CD4-positive, alpha-beta memory T cell (primary cell): Measurements from ENCODE around the gene TMEM190. TPM values are rescaled to one million over a fixed set of nuclear protein-coding genes. Genes with fewer than 3 reads are reported as not detected.
A peak's percentile ranks its signal among the peaks of the same experiment; 100 is the strongest.

Experiments used
- CTCF ChIA-PET: fragments of 350-600 bp; sonication (Branson Sonifier 250); formaldehyde crosslinking; loops from one replicate; lab custom pipeline; 2021; ENCODE audit warnings: inconsistent platforms; ENCODE audit not compliant: partially characterized antibody; lab: Charles Lee
- POLR2A ChIA-PET: fragments of 350-600 bp; sonication (Branson Sonifier 250); formaldehyde crosslinking; loops from one replicate; lab custom pipeline; 2021; ENCODE audit not compliant: partially characterized antibody; lab: Charles Lee
- DNase-seq, 5 donors: peaks; one replicate each; pipeline versions ENCODE4 v3.0.0 to v3.0.0-alpha.2; 2020 to 2022; ENCODE audit warnings: mixed read lengths in 1 of 5
- H3K27ac ChIP-seq: one replicate; pipeline ENCODE4 v1.7.0; 2013; ENCODE audit warnings: low read depth, low read length
- H3K27me3 ChIP-seq: 2 replicates; pipeline ENCODE4 v1.7.0; 2013; ENCODE audit warnings: mild to moderate bottlenecking, low read length, moderate library complexity; ENCODE audit not compliant: insufficient read depth
- H3K36me3 ChIP-seq: 2 replicates; pipeline ENCODE4 v1.7.0; 2013; ENCODE audit warnings: mild to moderate bottlenecking, low read length, moderate library complexity; ENCODE audit not compliant: insufficient read depth
- H3K4me1 ChIP-seq: 2 replicates; pipeline ENCODE4 v1.7.0; 2013; ENCODE audit warnings: mild to moderate bottlenecking, low read length, moderate library complexity; ENCODE audit not compliant: insufficient read depth
- H3K4me3 ChIP-seq, 2 donors: one replicate each; pipeline ENCODE4 v1.7.0; 2013; ENCODE audit warnings: low read length in 2 of 2, mild to moderate bottlenecking in 1 of 2
- H3K9me3 ChIP-seq, 2 donors: one replicate each; pipeline ENCODE4 v1.7.0; 2013; ENCODE audit warnings: low read length in 2 of 2, control low read depth in 1 of 2; ENCODE audit not compliant: control insufficient read depth in 1 of 2
- H3K27ac Mint-ChIP-seq, 7 donors: one replicate each; pipeline ENCODE4 v1.8.0; 2020 to 2021; ENCODE audit warnings: mixed read lengths in 7 of 7, mild to moderate bottlenecking in 6 of 7, inconsistent platforms in 3 of 7, moderate library complexity in 3 of 7
- H3K27me3 Mint-ChIP-seq, 2 donors: one replicate each; pipeline ENCODE4 v1.8.0; 2020 to 2021; ENCODE audit warnings: mixed read lengths in 2 of 2
- H3K36me3 Mint-ChIP-seq, 2 donors: one replicate each; pipeline ENCODE4 v1.8.0; 2020 to 2021; ENCODE audit warnings: mixed read lengths in 2 of 2, inconsistent platforms in 1 of 2, mild to moderate bottlenecking in 1 of 2
- H3K4me1 Mint-ChIP-seq, 4 donors: one replicate each; pipeline ENCODE4 v1.8.0; 2020 to 2021; ENCODE audit warnings: mixed read lengths in 4 of 4, mild to moderate bottlenecking in 1 of 4
- H3K4me3 Mint-ChIP-seq, 8 donors: one replicate each; pipeline ENCODE4 v1.8.0; 2020 to 2021; ENCODE audit warnings: mixed read lengths in 8 of 8, mild to moderate bottlenecking in 7 of 8, moderate library complexity in 6 of 8, inconsistent platforms in 3 of 8
- H3K9me3 Mint-ChIP-seq, 8 donors: one replicate each; pipeline ENCODE4 v1.8.0; 2020 to 2021; ENCODE audit warnings: mixed read lengths in 8 of 8, mild to moderate bottlenecking in 5 of 8, inconsistent platforms in 3 of 8, moderate library complexity in 1 of 8
- intact Hi-C: fragments of 100-400 bp; cut with micrococcal nuclease; formaldehyde crosslinking; loops from one replicate; pipeline ENCODE4 v1.15.1; 2023
- polyA plus RNA-seq, 2 donors: library from polyadenylated mRNA; unstranded; fragments of 300-500 nt; fragmentation: Illumina TruSeq; gene quantifications; one replicate each; pipeline ENCODE4 v1.2.3, GENCODE V29; 2021
- total RNA-seq, 2 experiments: library from RNA; stranded (reverse); gene quantifications; one replicate each; pipeline ENCODE4 v1.2.3, GENCODE V29; 2021

Gene TMEM190
- total and polyA plus RNA-seq, 4 experiments from 2014 or later = not detected

- Histone ChIP-seq H3K27ac (no peak overlapping the region), H3K27me3 (peaks cover 19% of the 10 kb centered on the region), H3K4me3 (no peak overlapping the region), H3K36me3 (no peaks in the 10 kb centered on the region), H3K4me1 (peaks cover 7% of the 10 kb centered on the region), H3K9me3 (no peaks in the 10 kb centered on the region)
- H3K27me3 Mint-ChIP-seq = peaks cover 19 to 27% of the 10 kb centered on the region in 2 donors
- H3K27ac Mint-ChIP-seq = no peak overlapping the region
- H3K36me3 Mint-ChIP-seq = no peaks in the 10 kb centered on the region
- ChIA-PET CTCF (no interaction called here), POLR2A (interaction anchor here (0.9 kb wide), 1 partner anchor 49 kb away, joined by 3 read pairs; no protein-coding TSS in a partner anchor)
- H3K4me1 Mint-ChIP-seq = peaks cover 4 to 5% (median 5%) of the 10 kb centered on the region in 4 donors
- H3K4me3 Mint-ChIP-seq = peak overlapping the region in 2 of 8 donors; percentile 12 to 21
- peaks cover 0 to 4% (median 0%) of the 10 kb centered on the region in 8 donors for H3K9me3 Mint-ChIP-seq
- intact Hi-C loops = no loop called here
- no peak for DNase-seq
Observed at GRCh38 chr19:55366790-55367189, 9.8 kb upstream of the TMEM190 start.

DNA sequence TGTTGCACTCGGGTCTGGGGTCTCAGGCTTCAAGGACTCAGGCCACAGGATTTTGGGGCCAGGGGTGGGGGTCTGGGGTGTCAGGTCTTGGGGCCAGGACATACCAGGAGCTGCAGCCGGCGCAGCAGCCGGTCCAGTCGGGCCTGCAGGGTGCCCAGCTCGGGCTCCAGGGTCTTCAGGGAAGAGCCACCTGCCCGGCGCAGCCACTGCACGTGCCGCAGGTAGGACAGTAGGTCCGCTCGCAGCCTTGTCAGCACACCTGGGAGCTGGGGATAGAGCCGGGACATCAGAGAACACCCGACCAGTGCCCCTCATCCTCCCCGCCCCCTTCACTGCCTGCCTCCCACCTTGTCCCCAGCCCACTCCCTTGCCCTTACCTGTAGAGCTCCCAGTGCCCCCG lies 8.5 kb upstream of the TMEM190 start:
- H3K4me3 Mint-ChIP-seq = peak overlapping the region in 1 of 8 donors; percentile 26
- ChIA-PET CTCF (no interaction called here), POLR2A (interaction anchor here (1.1 kb wide), 1 partner anchor 16 kb away, joined by 4 read pairs; the partner anchor contains the start of gene TMEM238)
- no peaks in the 10 kb centered on the region for H3K9me3 ChIP-seq
- H3K27me3 ChIP-seq = peaks cover 23% of the 10 kb centered on the region
- no peaks in the 10 kb centered on the region for H3K36me3 ChIP-seq
- H3K4me1 Mint-ChIP-seq = peaks cover 4 to 8% (median 6%) of the 10 kb centered on the region in 4 donors
- H3K27ac ChIP-seq = no peak overlapping the region
- peaks cover 0 to 4% (median 0%) of the 10 kb centered on the region in 8 donors for H3K9me3 Mint-ChIP-seq
- intact Hi-C loops = no loop called here
- peaks cover 25 to 32% of the 10 kb centered on the region in 2 donors for H3K27me3 Mint-ChIP-seq
- no peak for DNase-seq
- peaks cover 7% of the 10 kb centered on the region for H3K4me1 ChIP-seq
- no peak overlapping the region for H3K27ac Mint-ChIP-seq
- H3K4me3 ChIP-seq = no peak overlapping the region
- no peaks in the 10 kb centered on the region for H3K36me3 Mint-ChIP-seq

DNA sequence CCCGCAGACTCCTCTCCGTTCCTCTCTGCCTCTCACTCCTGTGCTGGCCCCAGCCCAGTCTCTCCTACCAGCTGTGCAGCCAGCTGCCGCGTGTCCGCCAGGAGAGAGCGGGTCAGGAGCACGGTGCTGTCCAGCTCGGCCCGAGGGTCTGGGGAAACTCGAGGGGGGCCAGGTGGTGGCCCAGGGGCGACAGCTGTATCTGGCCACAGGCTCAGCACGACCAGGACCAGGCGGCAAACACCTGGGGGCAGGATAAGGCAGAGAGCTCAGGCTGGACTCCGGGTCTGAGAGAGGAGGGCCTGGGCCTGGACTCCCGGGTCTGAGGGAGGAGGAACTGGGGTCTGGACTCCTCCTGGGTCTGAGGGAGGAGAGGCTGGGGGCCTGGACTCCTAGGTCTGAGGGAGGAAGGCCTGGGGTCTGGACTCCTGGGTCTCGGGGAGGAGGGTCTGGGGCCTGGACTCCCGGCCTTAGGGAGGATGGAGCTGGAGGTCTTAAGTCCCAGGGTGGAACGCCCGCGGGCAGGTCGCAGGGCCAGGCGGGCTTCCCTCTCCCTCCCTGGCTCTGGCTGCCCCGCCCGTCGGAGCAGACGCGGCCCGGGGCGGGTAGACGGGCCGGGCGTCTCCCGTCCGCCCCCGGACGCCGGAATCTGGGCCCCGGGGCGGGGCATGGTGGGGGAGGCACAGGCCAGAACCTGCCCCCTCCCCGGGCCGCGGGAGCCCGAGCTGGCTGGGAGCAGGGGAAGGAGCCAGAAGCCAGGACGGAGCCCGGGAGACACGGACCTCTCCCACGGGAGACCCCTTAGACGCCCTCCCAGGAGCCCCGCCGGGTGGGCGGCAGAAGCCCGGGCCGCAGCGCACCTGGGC lies 7.7 kb upstream of the TMEM190 start:
- Histone ChIP-seq H3K9me3 (no peaks in the 10 kb centered on the region), H3K4me3 (no peak overlapping the region), H3K36me3 (no peaks in the 10 kb centered on the region), H3K4me1 (peaks cover 7% of the 10 kb centered on the region), H3K27ac (no peak overlapping the region), H3K27me3 (peaks cover 23% of the 10 kb centered on the region)
- no peak for DNase-seq
- Mint-ChIP-seq H3K4me3 (peak overlapping the region in 1 of 8 donors; percentile 31), H3K36me3 (no peaks in the 10 kb centered on the region), H3K27ac (no peak overlapping the region), H3K9me3 (peaks cover 0 to 4% (median 0%) of the 10 kb centered on the region in 8 donors), H3K27me3 (peaks cover 28 to 37% of the 10 kb centered on the region in 2 donors), H3K4me1 (peaks cover 6 to 13% (median 9%) of the 10 kb centered on the region in 4 donors)
- ChIA-PET POLR2A (interaction anchor here (1.1 to 1.8 kb wide), 2 partner anchors 15 kb away, joined by 4 to 5 read pairs; partner anchors contain the start of gene TMEM238), CTCF (no interaction called here)
- intact Hi-C loops = no loop called here

DNA sequence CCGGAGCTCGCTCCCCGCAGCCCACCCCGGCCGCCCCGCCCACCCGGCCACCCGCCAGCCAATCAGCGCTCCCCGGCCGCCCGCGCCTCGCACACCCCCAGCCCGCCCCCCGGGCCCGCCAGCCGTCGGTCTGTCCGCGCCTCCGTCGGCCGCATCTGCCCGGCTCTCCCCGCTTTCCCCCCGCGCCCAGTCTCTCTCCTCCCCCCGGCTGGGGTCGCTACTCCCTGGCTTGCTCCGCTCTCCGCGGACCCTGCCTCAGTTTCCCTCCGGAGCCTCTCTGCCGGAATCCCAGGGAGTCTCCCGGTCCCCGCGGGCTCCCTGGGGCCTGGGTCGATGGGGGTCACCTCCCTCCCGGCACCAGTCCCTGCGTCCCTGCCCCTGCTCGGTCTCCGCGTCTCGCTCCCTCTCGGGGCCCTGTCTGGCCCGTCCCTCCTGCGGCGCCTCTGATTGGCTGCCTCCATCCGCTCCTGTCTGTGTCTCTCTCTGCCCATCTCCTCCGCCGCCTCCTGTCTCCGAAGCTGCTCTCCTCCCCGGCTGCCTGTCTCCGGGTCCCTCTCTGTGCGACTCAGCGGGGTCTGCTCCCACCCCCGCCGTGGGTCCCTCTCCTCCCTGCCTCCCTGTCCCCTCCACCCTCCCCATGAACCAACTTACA lies 6.8 kb upstream of the TMEM190 start:
- no peak overlapping the region for H3K4me3 ChIP-seq
- intact Hi-C loops = no loop called here
- Mint-ChIP-seq H3K27ac (peak overlapping the region in 1 of 7 donors; percentile 57), H3K27me3 (peaks cover 29 to 37% of the 10 kb centered on the region in 2 donors), H3K9me3 (peaks cover 0 to 4% (median 0%) of the 10 kb centered on the region in 8 donors), H3K36me3 (no peaks in the 10 kb centered on the region), H3K4me1 (peaks cover 6 to 13% (median 9%) of the 10 kb centered on the region in 4 donors), H3K4me3 (peak overlapping the region; percentile 60 to 85 (median 75))
- no peaks in the 10 kb centered on the region for H3K9me3 ChIP-seq
- peaks cover 23% of the 10 kb centered on the region for H3K27me3 ChIP-seq
- H3K36me3 ChIP-seq = no peaks in the 10 kb centered on the region
- peak in 2 of 5 donors; percentile 26 to 32 for DNase-seq
- H3K4me1 ChIP-seq = peaks cover 7% of the 10 kb centered on the region
- no peak overlapping the region for H3K27ac ChIP-seq
- POLR2A ChIA-PET = interaction anchor here (1.8 kb wide), 1 partner anchor 14 kb away, joined by 5 read pairs; the partner anchor contains the start of gene TMEM238
- CTCF ChIA-PET = no interaction called here

GRCh38 chr19:55370305-55370988 lies 6.2 kb upstream of the TMEM190 start, which contains the start of gene IL11:
Gene IL11 (minus strand): TSS chr19:55370463. CDS start chr19:55370310, 153 bp downstream.
- CTCF ChIA-PET = no interaction called here
- peak within 1 kb of the TSS in 2 of 7 donors; percentile 9 to 57 for H3K27ac Mint-ChIP-seq
- POLR2A ChIA-PET = interaction anchor here (1.8 kb wide), 1 partner anchor 13 kb away, joined by 5 read pairs; the partner anchor contains the start of gene TMEM238

DNA sequence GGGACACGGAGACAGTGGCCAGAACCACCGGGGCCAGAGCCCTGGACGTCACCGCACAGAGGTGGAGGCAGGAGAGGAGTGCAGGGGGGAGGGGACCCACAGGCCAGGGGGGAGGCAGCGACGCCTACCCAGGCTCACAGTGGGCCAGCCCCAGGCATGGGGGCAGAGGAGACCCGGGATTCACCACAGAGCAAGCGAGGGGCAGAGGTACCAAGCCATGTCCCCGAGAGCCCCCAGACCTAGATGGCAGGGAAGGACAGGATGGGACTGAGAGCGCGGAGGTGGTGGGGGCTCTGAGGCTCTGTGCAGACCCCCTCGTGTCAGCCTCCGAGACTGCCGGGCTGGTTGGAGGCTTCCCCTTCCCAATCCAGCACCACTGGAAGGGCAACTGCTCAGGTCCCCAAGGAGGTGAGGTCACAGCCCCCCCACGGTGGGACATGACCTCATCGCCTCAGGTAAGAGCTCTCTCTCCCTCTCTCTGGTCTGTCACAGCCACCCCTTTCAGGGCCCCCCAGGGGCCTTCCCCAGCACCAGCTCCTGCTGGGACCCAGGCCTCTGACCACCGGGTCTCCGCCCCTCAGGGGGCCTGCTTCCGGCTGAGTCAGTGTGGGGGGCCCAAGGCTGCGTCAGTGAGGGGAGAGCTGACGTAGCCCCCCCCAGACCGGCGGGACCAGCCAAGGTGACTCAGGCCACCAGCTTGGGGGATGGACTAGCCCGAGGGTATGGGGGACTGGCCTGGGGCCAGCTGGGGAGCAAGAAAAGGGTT lies 4.1 kb upstream of the TMEM190 start:
- Mint-ChIP-seq H3K36me3 (no peaks in the 10 kb centered on the region), H3K4me3 (no peak overlapping the region), H3K27ac (no peak overlapping the region), H3K9me3 (peaks cover 0 to 4% (median 0%) of the 10 kb centered on the region in 8 donors), H3K4me1 (peaks cover 6 to 13% (median 9%) of the 10 kb centered on the region in 4 donors), H3K27me3 (peaks cover 28 to 33% of the 10 kb centered on the region in 2 donors)
- ChIA-PET POLR2A (interaction anchor here (2.5 kb wide), 1 partner anchor 34 kb away, joined by 8 read pairs; the partner anchor contains the start of gene KMT5C), CTCF (no interaction called here)
- no peak overlapping the region for H3K4me3 ChIP-seq
- H3K9me3 ChIP-seq = no peaks in the 10 kb centered on the region
- no peak overlapping the region for H3K27ac ChIP-seq
- intact Hi-C loops = no loop called here
- no peaks in the 10 kb centered on the region for H3K36me3 ChIP-seq
- no peak for DNase-seq
- H3K4me1 ChIP-seq = peaks cover 7% of the 10 kb centered on the region
- peaks cover 23% of the 10 kb centered on the region for H3K27me3 ChIP-seq

More at GRCh38 chr19:55370305-55370988, 6.2 kb upstream of the TMEM190 start, which contains the start of gene IL11:
- no peak for DNase-seq
- H3K9me3 ChIP-seq = no peaks in the 10 kb centered on the region
- Mint-ChIP-seq H3K36me3 (no peaks in the 10 kb centered on the region), H3K27me3 (peaks cover 29 to 37% of the 10 kb centered on the region in 2 donors), H3K4me3 (peak within 1 kb of the TSS; percentile 60 to 85 (median 75)), H3K9me3 (peaks cover 0 to 4% (median 0%) of the 10 kb centered on the region in 8 donors), H3K4me1 (peaks cover 6 to 13% (median 9%) of the 10 kb centered on the region in 4 donors)
- intact Hi-C loops = no loop called here
- H3K36me3 ChIP-seq = no peaks in the 10 kb centered on the region
- H3K4me3 ChIP-seq = no peak within 1 kb of the TSS
- no peak within 1 kb of the TSS for H3K27ac ChIP-seq
- H3K4me1 ChIP-seq = peaks cover 7% of the 10 kb centered on the region
- peaks cover 23% of the 10 kb centered on the region for H3K27me3 ChIP-seq
